H1 (cell line): ENCODE data around the gene EPN2.

ENCODE experiments used
- BCL11A ChIP-seq, 2 experiments: IDR thresholded peaks; one replicate each; pipeline ENCODE4 v1.6.1; 2011; ENCODE audit warnings: low read depth in 2 of 2, low read length in 2 of 2, mild to moderate bottlenecking in 2 of 2
- BRCA1 ChIP-seq: IDR thresholded peaks from 2 replicates; pipeline ENCODE4 v1.6.1; 2012; ENCODE audit warnings: low read depth, low read length, improper control_type of control experiment
- CREB1 ChIP-seq: IDR thresholded peaks from 2 replicates; pipeline ENCODE4 v1.6.1; 2012; ENCODE audit warnings: inconsistent platforms
- CTCF ChIP-seq, 3 experiments: IDR thresholded peaks; 1 replicate in 2 of 3; 2 replicates in 1 of 3; pipeline versions ENCODE4 v1.5.1 to v1.6.1; 2011; ENCODE audit warnings: low read length in 3 of 3, mild to moderate bottlenecking in 3 of 3, inconsistent platforms in 2 of 3, low read depth in 1 of 3, moderate library complexity in 1 of 3; ENCODE audit not compliant: insufficient read depth in 1 of 3; ENCODE audit errors: control extremely low read depth in 1 of 3
- E2F6 ChIP-seq: IDR thresholded peaks from 2 replicates; pipeline ENCODE4 v1.6.1; 2012; ENCODE audit warnings: inconsistent platforms
- EP300 ChIP-seq, 2 experiments: IDR thresholded peaks; 1 replicate in 1 of 2; 2 replicates in 1 of 2; pipeline ENCODE4 v1.6.1; 2011 to 2012; ENCODE audit warnings: low read depth in 2 of 2, low read length in 2 of 2, mild to moderate bottlenecking in 2 of 2, borderline replicate concordance in 1 of 2, inconsistent platforms in 1 of 2, moderate library complexity in 1 of 2
- EZH2 ChIP-seq: fragments of 200-600 bp; sonication (generic); IDR thresholded peaks from 2 replicates; pipeline ENCODE4 v1.7.1; 2012; ENCODE audit warnings: low read depth, mild to moderate bottlenecking, moderate library complexity, low read length, inconsistent platforms; ENCODE audit not compliant: severe bottlenecking
- JUND ChIP-seq: IDR thresholded peaks from 2 replicates; pipeline ENCODE4 v1.6.1; 2011; ENCODE audit warnings: mild to moderate bottlenecking, improper control_type of control experiment, low read length
- MAX ChIP-seq: IDR thresholded peaks from 2 replicates; pipeline ENCODE4 v1.6.1; 2012; ENCODE audit warnings: inconsistent platforms
- PHF8 ChIP-seq: fragments of 200-600 bp; sonication (generic); conservative IDR thresholded peaks from 2 replicates; pipeline ENCODE4 v1.7.1; 2012; ENCODE audit warnings: low read depth, mild to moderate bottlenecking, inconsistent platforms, low read length, moderate library complexity
- POLR2A ChIP-seq, 2 experiments: IDR thresholded peaks; 1 replicate in 1 of 2; 2 replicates in 1 of 2; pipeline ENCODE4 v1.6.1; 2011; ENCODE audit warnings: low read depth in 2 of 2, low read length in 2 of 2, mild to moderate bottlenecking in 2 of 2; ENCODE audit errors: control extremely low read depth in 1 of 2
- RFX5 ChIP-seq: IDR thresholded peaks from 2 replicates; pipeline ENCODE4 v1.6.1; 2011; ENCODE audit warnings: low read depth, low read length, improper control_type of control experiment, borderline replicate concordance
- USF2 ChIP-seq: IDR thresholded peaks from 2 replicates; pipeline ENCODE4 v1.6.1; 2011; ENCODE audit warnings: low read length, improper control_type of control experiment

- no peak for TF ChIP-seq USF2
- no peak for TF ChIP-seq BCL11A (IDR thresholded peaks at IDR 0.05; ENCODE audit: low read depth in 2 of 2, low read length in 2 of 2)
- TF ChIP-seq POLR2A (IDR thresholded peaks at IDR 0.05; ENCODE audit: control extremely low read depth in 1 of 2, low read depth in 2 of 2, low read length in 2 of 2): no peak
- TF ChIP-seq EP300 (IDR thresholded peaks at IDR 0.05; ENCODE audit: borderline replicate concordance in 1 of 2, low read depth in 2 of 2, low read length in 2 of 2): no peak
- no peak for TF ChIP-seq BRCA1
- no peak for TF ChIP-seq CTCF (IDR thresholded peaks at IDR 0.05; ENCODE audit: control extremely low read depth in 1 of 3, insufficient read depth in 1 of 3, low read depth in 1 of 3, low read length in 3 of 3)
- TF ChIP-seq JUND: no peak
- TF ChIP-seq MAX: no peak
- no peak for TF ChIP-seq CREB1
- no peak for TF ChIP-seq PHF8
- no peak for TF ChIP-seq EZH2
- no peak for TF ChIP-seq RFX5
- TF ChIP-seq E2F6: no peak
Observed at GRCh38 chr17:19264681-19265080, 27.5 kb downstream of the EPN2 start.
